GM10248 (cell line): Measurements from ENCODE around the gene CHID1.

Experiments used
- CTCF ChIA-PET: fragments of 300-600 bp; sonication (Branson Sonifier 250); formaldehyde crosslinking; extraction: SDS; loops from one replicate; lab custom pipeline; 2021; ENCODE audit warnings: antibody characterized with exemption; lab: Yijun Ruan, JAX
- POLR2A ChIA-PET: fragments of 350-650 bp; sonication (Branson Sonifier 250); formaldehyde crosslinking; extraction: SDS; loops from one replicate; lab custom pipeline; 2020; ENCODE audit warnings: antibody characterized with exemption; lab: Yijun Ruan, JAX
- DNase-seq: peaks from one replicate; pipeline ENCODE4 v3.0.0; 2012; ENCODE audit errors: extremely low spot score
- CTCF ChIP-seq: IDR thresholded peaks from 2 replicates; pipeline ENCODE4 v1.5.1; 2012; ENCODE audit warnings: mild to moderate bottlenecking, low read depth; ENCODE audit errors: extremely low read depth, missing control alignments, control extremely low read depth

Gene CHID1

DNA sequence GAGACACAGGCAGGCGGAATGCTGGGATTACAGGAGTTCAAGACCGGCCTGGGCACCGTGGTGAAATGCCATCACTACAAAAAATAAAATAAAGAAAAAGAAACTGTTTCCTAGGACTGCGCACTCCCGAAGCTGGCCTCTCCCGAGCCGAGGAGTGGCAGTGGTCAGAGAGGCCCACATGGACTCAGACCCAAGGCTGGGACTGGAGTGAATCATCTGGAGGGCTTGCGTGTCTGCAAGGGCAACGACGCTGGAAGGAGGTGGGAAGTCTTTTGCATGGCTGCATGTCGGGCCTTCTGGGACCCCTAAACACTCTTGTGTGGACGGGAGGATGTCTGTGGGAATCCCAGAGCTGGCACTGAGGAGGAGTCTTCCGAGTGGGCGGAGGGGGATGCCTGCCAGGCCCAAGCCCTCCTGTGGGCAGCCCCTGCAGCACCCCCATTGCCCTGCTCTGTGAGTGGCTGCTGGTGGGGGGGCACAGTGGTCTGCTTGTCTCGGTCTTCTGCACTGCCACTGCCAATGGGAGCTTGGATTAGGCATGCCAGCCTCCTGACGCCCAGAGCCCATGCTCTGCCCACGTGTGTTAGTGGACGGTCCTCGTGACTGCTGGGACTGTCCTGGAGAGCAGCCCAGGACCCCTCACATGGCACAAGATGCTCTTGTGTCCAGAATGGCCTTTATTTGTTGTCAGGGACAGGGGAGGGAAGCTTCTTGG is 13.2 kb upstream of the CHID1 start:
- DNase-seq = no peak
- ChIA-PET POLR2A (no interaction called here), CTCF (interaction anchor here (0.6 to 3.4 kb wide), 10 partner anchors 8 to 128 kb away, joined by 3 to 13 read pairs (median 4); partner anchors contain the start of gene CHID1)
- TF ChIP-seq CTCF = no peak

- ChIA-PET CTCF (interaction anchor here (1.0 to 1.5 kb wide), 2 partner anchors 10 to 17 kb away, joined by 3 read pairs; no protein-coding TSS in a partner anchor), POLR2A (no interaction called here)
- DNase-seq = no peak
- no peak for TF ChIP-seq CTCF
Measured at GRCh38 chr11:921921-922678, 11.5 kb upstream of the CHID1 start.

DNA sequence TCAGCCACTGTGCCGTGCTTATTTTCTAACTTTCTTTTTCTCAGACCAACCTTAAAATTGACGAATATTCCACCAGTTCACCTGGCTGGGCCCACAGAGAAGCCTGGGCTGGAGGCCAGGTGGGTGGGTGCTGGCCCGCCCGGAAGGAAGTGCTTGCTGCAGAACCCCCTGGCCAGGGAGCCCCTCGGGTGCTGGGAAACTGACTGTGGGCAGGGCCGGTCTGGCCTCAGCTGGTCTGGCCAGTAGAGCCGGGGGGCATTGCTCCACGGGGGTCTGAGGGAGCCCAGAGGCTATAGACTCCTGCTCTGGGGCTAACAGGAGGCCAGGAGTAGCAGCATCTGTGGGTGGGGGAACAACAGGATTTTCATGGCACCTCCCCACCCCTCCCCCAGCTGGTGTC is 6.8 kb upstream of the CHID1 start:
- POLR2A ChIA-PET = no interaction called here

GRCh38 chr11:914747-915501 is 4.3 kb upstream of the CHID1 start:
- CTCF ChIA-PET = interaction anchor here (1.8 kb wide), 1 partner anchor 10 kb away, joined by 6 read pairs; the partner anchor contains the start of gene AP2A2
- DNase-seq = no peak
- no peak for TF ChIP-seq CTCF
- POLR2A ChIA-PET = no interaction called here

More for the DNA sequence above, 6.8 kb upstream of the CHID1 start:
- no peak for DNase-seq
- CTCF ChIA-PET = interaction anchor here (0.8 kb wide), 1 partner anchor 8 kb away, joined by 3 read pairs; the partner anchor contains the start of gene AP2A2
- TF ChIP-seq CTCF = no peak

- ChIA-PET POLR2A (no interaction called here), CTCF (no interaction called here)
- DNase-seq = no peak
- TF ChIP-seq CTCF = no peak
Measured at GRCh38 chr11:914204-914603, 3.6 kb upstream of the CHID1 start.

GRCh38 chr11:913043-913442 is 2.4 kb upstream of the CHID1 start:
- DNase-seq = no peak
- TF ChIP-seq CTCF = no peak
- ChIA-PET CTCF (interaction anchor here (1.0 kb wide), 1 partner anchor 12 kb away, joined by 4 read pairs; no protein-coding TSS in a partner anchor), POLR2A (no interaction called here)
